ENCODE results near the gene ID3.

ID3 gene

DNA sequence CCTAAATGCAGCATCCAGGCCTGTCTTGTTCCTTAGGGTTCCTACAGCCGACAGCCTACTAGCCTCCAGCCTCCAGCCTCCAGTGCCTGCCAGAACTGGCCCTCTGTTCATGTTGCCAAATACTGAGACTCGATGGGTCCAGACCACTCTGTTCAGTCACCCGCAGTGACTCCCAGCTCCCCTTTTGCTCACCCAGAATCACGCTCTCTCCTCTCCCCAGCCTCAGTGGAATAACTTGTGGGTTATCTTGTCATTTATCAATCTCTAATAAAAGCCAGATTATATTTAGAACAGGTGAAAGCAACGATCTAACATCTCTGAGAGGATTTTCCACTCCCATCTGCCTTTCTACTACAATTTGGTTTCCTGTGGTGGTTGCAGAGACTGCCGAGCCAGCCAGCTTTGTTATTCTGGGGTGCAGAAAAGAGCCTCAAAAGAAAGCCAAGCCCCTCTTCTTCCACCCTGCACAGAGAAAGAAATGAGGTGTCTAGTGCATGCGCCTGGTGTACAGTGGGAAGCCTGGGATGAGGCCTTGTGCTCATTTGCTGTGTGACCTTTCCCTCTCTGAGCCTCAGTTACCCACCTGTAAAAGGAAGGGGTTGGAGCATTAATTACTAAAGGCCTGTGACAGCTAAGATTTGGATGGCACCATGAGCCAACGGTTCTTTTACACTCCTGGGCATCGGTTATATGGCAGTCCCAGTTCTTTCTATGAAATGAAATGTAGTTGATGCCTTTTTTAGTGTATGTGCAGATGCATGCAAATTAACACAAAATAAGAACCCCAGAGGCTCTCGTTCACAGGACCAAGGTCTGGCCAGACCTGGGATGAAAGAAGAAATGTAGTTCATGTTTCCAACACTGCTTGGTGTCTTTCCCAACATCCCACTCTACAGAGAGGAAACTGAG, 42.9 kb upstream of the ID3 start:
- peak overlapping the region; percentile 5 for H3K4me3 ChIP-seq (ENCODE audit: low read depth, low read length, poor library complexity, severe bottlenecking)
- peaks cover 7% of the 10 kb centered on the region for H3F3A ChIP-seq (ENCODE audit: insufficient read depth, low read length)
- no peaks in the 10 kb centered on the region for H3K9me3 ChIP-seq (ENCODE audit: low read length)
- peak overlapping the region; percentile 48 for H3K9ac ChIP-seq (ENCODE audit: low read length)
- no peaks in the 10 kb centered on the region for H3K27me3 ChIP-seq (ENCODE audit: insufficient read depth, low read length)
- H3K4me2 ChIP-seq (ENCODE audit: low read length) = peak overlapping the region; percentile 50
- TF ChIP-seq, protein P1, sequence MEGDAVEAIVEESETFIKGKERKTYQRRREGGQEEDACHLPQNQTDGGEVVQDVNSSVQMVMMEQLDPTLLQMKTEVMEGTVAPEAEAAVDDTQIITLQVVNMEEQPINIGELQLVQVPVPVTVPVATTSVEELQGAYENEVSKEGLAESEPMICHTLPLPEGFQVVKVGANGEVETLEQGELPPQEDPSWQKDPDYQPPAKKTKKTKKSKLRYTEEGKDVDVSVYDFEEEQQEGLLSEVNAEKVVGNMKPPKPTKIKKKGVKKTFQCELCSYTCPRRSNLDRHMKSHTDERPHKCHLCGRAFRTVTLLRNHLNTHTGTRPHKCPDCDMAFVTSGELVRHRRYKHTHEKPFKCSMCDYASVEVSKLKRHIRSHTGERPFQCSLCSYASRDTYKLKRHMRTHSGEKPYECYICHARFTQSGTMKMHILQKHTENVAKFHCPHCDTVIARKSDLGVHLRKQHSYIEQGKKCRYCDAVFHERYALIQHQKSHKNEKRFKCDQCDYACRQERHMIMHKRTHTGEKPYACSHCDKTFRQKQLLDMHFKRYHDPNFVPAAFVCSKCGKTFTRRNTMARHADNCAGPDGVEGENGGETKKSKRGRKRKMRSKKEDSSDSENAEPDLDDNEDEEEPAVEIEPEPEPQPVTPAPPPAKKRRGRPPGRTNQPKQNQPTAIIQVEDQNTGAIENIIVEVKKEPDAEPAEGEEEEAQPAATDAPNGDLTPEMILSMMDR (IDR thresholded peaks at IDR 0.05; ENCODE audit: low read length) = no peak
- TF ChIP-seq EZH2 (IDR thresholded peaks at IDR 0.05; ENCODE audit: borderline replicate concordance, low read length) = no peak
- no peaks in the 10 kb centered on the region for H3K36me3 ChIP-seq (ENCODE audit: insufficient read depth, low read length)
- no peaks in the 10 kb centered on the region for H3K79me2 ChIP-seq (ENCODE audit: insufficient read depth, low read length)
- peak overlapping the region; percentile 96 for H3K27ac ChIP-seq (ENCODE audit: low read depth, low read length, poor library complexity, severe bottlenecking)
- no peak overlapping the region for H2AFZ ChIP-seq (ENCODE audit: low read length)
- peaks cover 77% of the 10 kb centered on the region for H3K4me1 ChIP-seq (ENCODE audit: insufficient read depth, low read length, severe bottlenecking)
- no peaks in the 10 kb centered on the region for H4K20me1 ChIP-seq (ENCODE audit: insufficient read depth, low read length)
- no peaks in the 10 kb centered on the region for H3K9me2 ChIP-seq (ENCODE audit: low read depth, low read length)

DNA sequence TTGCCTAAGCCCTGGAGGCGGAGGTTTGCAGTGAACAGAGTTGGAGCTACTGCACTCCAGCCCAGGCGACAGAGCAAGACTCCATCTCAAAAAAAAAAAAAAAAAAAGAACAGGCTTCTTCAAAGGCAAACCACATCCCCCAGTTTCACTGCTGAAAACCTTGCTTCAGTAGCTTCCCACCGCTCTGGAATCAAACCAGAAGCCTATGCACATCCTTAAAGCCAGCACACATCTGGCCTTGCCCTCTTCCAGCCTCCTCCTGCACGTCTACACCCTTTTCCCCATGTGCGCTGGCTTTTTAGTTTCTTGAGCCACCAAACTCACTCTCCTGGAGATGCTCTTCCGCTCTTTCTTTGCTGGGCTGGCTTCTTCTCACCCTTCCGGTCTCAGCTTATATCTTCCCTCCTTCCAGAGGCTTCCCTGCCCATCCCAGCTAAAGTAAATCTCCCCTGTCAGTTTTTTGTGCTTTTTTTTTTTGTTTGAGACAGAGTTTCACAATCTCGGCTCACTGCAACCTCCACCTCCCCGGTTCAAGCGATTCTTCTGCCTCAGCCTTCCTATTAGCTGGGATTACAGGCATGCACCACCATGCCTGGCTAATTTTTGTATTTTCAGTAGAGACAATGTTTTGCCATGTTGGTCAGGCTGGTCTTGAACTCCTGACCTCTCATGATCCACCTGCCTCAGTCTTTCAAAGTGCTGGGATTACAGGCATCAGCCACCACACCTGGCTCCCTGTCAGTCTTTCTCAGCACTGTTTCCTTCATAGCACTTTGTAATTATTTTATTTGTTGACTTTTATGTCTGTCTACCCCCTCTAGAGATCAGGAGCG, 42.0 kb upstream of the ID3 start:
- H3K9ac ChIP-seq (ENCODE audit: low read length) = peak overlapping the region; percentile 48

DNA sequence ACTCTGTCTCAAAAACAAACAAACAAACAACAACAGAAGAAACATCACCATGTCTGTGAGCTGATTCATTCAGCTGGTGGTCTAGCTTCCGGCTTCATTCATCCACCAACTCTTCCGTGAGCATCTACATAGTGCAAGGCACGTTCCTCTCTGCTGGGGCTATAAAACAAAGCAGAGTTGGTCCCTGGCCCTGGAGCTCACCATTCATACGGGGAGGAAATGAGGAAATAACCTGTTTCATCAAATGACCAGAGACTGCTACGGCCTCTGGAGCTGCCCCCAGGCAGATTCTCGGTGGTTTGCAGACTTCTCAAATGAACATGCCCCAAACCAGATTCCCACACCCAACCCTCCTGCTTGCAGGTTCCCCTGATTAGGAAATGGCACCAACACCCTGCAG, 41.0 kb upstream of the ID3 start:
- H3F3A ChIP-seq (ENCODE audit: insufficient read depth, low read length) = peaks cover 7% of the 10 kb centered on the region

More for the DNA sequence above, 42.0 kb upstream of the ID3 start:
- peaks cover 7% of the 10 kb centered on the region for H3F3A ChIP-seq (ENCODE audit: insufficient read depth, low read length)
- H3K79me2 ChIP-seq (ENCODE audit: insufficient read depth, low read length) = no peaks in the 10 kb centered on the region
- peaks cover 73% of the 10 kb centered on the region for H3K4me1 ChIP-seq (ENCODE audit: insufficient read depth, low read length, severe bottlenecking)
- no peaks in the 10 kb centered on the region for H4K20me1 ChIP-seq (ENCODE audit: insufficient read depth, low read length)
- peak overlapping the region; percentile 96 for H3K27ac ChIP-seq (ENCODE audit: low read depth, low read length, poor library complexity, severe bottlenecking)
- H2AFZ ChIP-seq (ENCODE audit: low read length) = no peak overlapping the region
- TF ChIP-seq EZH2 (IDR thresholded peaks at IDR 0.05; ENCODE audit: borderline replicate concordance, low read length) = no peak
- TF ChIP-seq, protein P1 (IDR thresholded peaks at IDR 0.05; ENCODE audit: low read length) = no peak
- no peaks in the 10 kb centered on the region for H3K9me3 ChIP-seq (ENCODE audit: low read length)
- H3K27me3 ChIP-seq (ENCODE audit: insufficient read depth, low read length) = no peaks in the 10 kb centered on the region
- H3K4me3 ChIP-seq (ENCODE audit: low read depth, low read length, poor library complexity, severe bottlenecking) = peak overlapping the region; percentile 5
- H3K9me2 ChIP-seq (ENCODE audit: low read depth, low read length) = no peaks in the 10 kb centered on the region
- H3K36me3 ChIP-seq (ENCODE audit: insufficient read depth, low read length) = no peaks in the 10 kb centered on the region
- peak overlapping the region; percentile 50 for H3K4me2 ChIP-seq (ENCODE audit: low read length)

More for the DNA sequence above, 41.0 kb upstream of the ID3 start:
- Histone ChIP-seq H3K36me3 (ENCODE audit: insufficient read depth, low read length) (no peaks in the 10 kb centered on the region), H4K20me1 (ENCODE audit: insufficient read depth, low read length) (no peaks in the 10 kb centered on the region), H3K9me2 (ENCODE audit: low read depth, low read length) (no peaks in the 10 kb centered on the region), H2AFZ (ENCODE audit: low read length) (no peak overlapping the region), H3K9me3 (ENCODE audit: low read length) (no peaks in the 10 kb centered on the region), H3K4me1 (ENCODE audit: insufficient read depth, low read length, severe bottlenecking) (peaks cover 76% of the 10 kb centered on the region), H3K27ac (ENCODE audit: low read depth, low read length, poor library complexity, severe bottlenecking) (peak overlapping the region; percentile 96), H3K27me3 (ENCODE audit: insufficient read depth, low read length) (no peaks in the 10 kb centered on the region), H3K79me2 (ENCODE audit: insufficient read depth, low read length) (no peaks in the 10 kb centered on the region), H3K4me3 (ENCODE audit: low read depth, low read length, poor library complexity, severe bottlenecking) (no peak overlapping the region), H3K4me2 (ENCODE audit: low read length) (peak overlapping the region; percentile 50; the same call in 1 of the 2 replicates), H3K9ac (ENCODE audit: low read length) (peak overlapping the region; percentile 41)
- TF ChIP-seq, protein P1 (IDR thresholded peaks at IDR 0.05; ENCODE audit: low read length) = no peak
- TF ChIP-seq EZH2 (IDR thresholded peaks at IDR 0.05; ENCODE audit: borderline replicate concordance, low read length) = no peak
